Ishikawa (cell line): ENCODE measurements around the gene KLRC1.

ENCODE experiments used
- CEBPB ChIP-seq: IDR thresholded peaks from 2 replicates; pipeline ENCODE4 v1.6.1; 2012
- CREB1 ChIP-seq: IDR thresholded peaks from 2 replicates; pipeline ENCODE4 v1.6.1; 2012; ENCODE audit warnings: low read depth
- EGR1 ChIP-seq: IDR thresholded peaks from 2 replicates; pipeline ENCODE4 v1.6.1; 2012
- EP300 ChIP-seq: IDR thresholded peaks from 2 replicates; pipeline ENCODE4 v1.6.1; 2012; ENCODE audit warnings: borderline replicate concordance
- FOXM1 ChIP-seq: IDR thresholded peaks from 2 replicates; pipeline ENCODE4 v1.6.1; 2012; ENCODE audit warnings: low read depth, borderline replicate concordance
- MAX ChIP-seq: IDR thresholded peaks from 2 replicates; pipeline ENCODE4 v1.6.1; 2012
- NFIC ChIP-seq: IDR thresholded peaks from 2 replicates; pipeline ENCODE4 v1.6.1; 2012
- RAD21 ChIP-seq: IDR thresholded peaks from 2 replicates; pipeline ENCODE4 v1.6.1; 2012; ENCODE audit warnings: low read depth
- TAF1 ChIP-seq: IDR thresholded peaks from 2 replicates; pipeline ENCODE4 v1.6.1; 2012; ENCODE audit warnings: low read depth, mild to moderate bottlenecking
- TCF12 ChIP-seq: IDR thresholded peaks from 2 replicates; pipeline ENCODE4 v1.6.1; 2012; ENCODE audit warnings: low read depth
- TEAD4 ChIP-seq: IDR thresholded peaks from 2 replicates; pipeline ENCODE4 v1.6.1; 2012
- YY1 ChIP-seq: IDR thresholded peaks from 2 replicates; pipeline ENCODE4 v1.6.1; 2012; ENCODE audit warnings: low read depth
- ZBTB7A ChIP-seq: IDR thresholded peaks from 2 replicates; pipeline ENCODE4 v1.6.1; 2012; ENCODE audit warnings: low read depth
- TF ChIP-seq, protein P1 (sequence below): IDR thresholded peaks from 2 replicates; pipeline ENCODE4 v1.6.1; 2012; ENCODE audit warnings: low read depth, mild to moderate bottlenecking
- TF ChIP-seq, protein P2 (sequence below): IDR thresholded peaks from 2 replicates; pipeline ENCODE4 v1.6.1; 2012

KLRC1 gene

DNA sequence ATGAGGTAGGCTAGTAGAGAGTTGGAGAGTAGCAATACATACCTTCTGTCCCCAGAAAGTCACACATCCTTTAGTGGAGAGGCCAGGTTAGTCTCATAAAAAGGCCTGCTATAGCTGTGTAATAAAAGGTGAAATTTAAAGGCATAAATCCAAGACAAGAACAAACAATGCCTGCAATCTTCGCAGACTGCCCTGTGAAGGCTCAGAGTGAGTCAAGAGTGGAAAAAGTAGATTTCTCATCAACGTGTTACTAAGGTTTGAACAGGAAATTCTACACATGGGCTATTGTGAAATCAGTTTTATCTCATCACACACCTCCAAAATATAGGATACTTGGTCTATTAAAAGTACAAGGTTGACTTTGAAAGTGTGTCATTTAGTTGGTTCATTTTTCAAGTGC is at the start of gene KLRC1:
TSS of gene KLRC1 (minus strand) at position 222 of the 400 bp plus-strand sequence. CDS start 2,221 bp downstream, outside the sequence.
- TF ChIP-seq NFIC: no peak
- no peak for TF ChIP-seq TCF12
- TF ChIP-seq, protein P1, sequence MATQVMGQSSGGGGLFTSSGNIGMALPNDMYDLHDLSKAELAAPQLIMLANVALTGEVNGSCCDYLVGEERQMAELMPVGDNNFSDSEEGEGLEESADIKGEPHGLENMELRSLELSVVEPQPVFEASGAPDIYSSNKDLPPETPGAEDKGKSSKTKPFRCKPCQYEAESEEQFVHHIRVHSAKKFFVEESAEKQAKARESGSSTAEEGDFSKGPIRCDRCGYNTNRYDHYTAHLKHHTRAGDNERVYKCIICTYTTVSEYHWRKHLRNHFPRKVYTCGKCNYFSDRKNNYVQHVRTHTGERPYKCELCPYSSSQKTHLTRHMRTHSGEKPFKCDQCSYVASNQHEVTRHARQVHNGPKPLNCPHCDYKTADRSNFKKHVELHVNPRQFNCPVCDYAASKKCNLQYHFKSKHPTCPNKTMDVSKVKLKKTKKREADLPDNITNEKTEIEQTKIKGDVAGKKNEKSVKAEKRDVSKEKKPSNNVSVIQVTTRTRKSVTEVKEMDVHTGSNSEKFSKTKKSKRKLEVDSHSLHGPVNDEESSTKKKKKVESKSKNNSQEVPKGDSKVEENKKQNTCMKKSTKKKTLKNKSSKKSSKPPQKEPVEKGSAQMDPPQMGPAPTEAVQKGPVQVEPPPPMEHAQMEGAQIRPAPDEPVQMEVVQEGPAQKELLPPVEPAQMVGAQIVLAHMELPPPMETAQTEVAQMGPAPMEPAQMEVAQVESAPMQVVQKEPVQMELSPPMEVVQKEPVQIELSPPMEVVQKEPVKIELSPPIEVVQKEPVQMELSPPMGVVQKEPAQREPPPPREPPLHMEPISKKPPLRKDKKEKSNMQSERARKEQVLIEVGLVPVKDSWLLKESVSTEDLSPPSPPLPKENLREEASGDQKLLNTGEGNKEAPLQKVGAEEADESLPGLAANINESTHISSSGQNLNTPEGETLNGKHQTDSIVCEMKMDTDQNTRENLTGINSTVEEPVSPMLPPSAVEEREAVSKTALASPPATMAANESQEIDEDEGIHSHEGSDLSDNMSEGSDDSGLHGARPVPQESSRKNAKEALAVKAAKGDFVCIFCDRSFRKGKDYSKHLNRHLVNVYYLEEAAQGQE: no peak
- no peak for TF ChIP-seq EP300

DNA sequence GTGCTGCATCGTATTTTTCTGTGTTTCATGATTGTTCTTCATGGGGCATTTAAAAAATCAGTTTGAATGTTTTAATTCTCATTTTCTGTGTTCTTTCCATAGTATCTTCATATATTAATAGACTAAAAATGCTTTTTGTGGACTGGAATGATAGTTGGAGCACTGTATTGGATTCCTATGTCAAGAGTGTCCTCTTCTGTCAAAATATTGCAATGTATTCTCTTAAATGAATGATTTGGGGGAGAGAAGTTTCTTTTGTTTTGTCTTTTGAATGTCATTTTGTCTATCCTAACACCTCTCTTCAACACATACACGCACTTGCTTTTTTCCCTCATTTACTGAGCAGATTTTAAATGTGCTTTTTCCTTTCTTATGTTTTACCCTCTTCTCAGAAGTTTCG is 47.9 kb upstream of the KLRC1 start:
- TF ChIP-seq YY1 (no peak), RAD21 (peak; percentile 53)

GRCh38 chr12:10498042-10498441 is 44.9 kb upstream of the KLRC1 start:
- TF ChIP-seq CREB1: no peak
- no peak for TF ChIP-seq YY1
- TF ChIP-seq RAD21: no peak
- no peak for TF ChIP-seq EGR1
- no peak for TF ChIP-seq EP300
- TF ChIP-seq, protein P1: no peak
- TF ChIP-seq TEAD4: no peak
- TF ChIP-seq ZBTB7A: no peak
- TF ChIP-seq TAF1: no peak
- TF ChIP-seq MAX: no peak
- TF ChIP-seq CEBPB: no peak

DNA sequence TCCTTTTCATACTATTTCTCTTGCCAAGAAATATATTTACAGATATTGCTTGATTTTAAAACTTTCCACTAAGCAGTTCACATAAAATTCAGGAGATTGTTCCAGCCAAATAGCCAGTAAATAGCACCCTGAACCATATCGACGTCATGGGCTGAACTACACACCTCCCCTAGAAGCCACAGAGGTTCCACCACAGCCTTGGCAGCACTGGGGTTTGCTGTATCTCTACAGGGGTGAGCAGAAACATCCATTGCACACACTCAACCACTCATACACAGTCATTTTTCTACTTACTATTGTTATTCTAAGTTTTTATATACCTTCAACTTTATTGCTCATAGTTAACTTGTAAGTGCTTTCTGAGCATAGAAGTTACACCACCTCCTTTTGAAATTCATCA is 44.4 kb upstream of the KLRC1 start:
- TF ChIP-seq FOXM1: no peak
- TF ChIP-seq MAX: no peak
- no peak for TF ChIP-seq NFIC
- no peak for TF ChIP-seq TEAD4
- no peak for TF ChIP-seq EP300
- TF ChIP-seq ZBTB7A: no peak
- no peak for TF ChIP-seq EGR1
- no peak for TF ChIP-seq YY1
- TF ChIP-seq RAD21: no peak
- no peak for TF ChIP-seq CREB1
- TF ChIP-seq, protein P1: no peak
- no peak for TF ChIP-seq TAF1
- no peak for TF ChIP-seq CEBPB
- TF ChIP-seq, protein P2, sequence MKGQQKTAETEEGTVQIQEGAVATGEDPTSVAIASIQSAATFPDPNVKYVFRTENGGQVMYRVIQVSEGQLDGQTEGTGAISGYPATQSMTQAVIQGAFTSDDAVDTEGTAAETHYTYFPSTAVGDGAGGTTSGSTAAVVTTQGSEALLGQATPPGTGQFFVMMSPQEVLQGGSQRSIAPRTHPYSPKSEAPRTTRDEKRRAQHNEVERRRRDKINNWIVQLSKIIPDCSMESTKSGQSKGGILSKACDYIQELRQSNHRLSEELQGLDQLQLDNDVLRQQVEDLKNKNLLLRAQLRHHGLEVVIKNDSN: no peak
- TF ChIP-seq TCF12: no peak

DNA sequence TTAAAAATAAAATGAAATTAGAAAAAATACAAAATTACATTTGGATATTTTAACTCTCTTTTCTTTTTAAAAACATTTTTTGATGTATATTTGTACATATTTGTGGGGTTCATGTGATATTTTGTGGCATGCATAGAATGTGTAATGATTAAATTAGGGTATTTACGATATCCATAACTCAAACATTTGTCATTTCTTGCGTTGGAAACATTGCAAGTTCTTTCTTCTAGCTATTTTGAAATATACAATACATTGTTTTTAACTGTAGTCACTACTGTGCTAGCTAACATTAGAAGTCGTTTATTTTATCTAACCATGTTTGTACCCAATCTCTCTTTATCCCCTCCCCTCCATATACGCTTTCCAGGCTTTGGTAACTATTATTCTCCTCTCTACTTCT is 38.6 kb upstream of the KLRC1 start:
- TF ChIP-seq CREB1: no peak
- TF ChIP-seq YY1: no peak
- TF ChIP-seq, protein P1: no peak
- no peak for TF ChIP-seq MAX
- TF ChIP-seq CEBPB: no peak
- TF ChIP-seq RAD21: no peak
- TF ChIP-seq, protein P2: no peak
- TF ChIP-seq EGR1: no peak
- TF ChIP-seq EP300: no peak
- TF ChIP-seq NFIC: no peak
- no peak for TF ChIP-seq TCF12
- no peak for TF ChIP-seq FOXM1
- TF ChIP-seq ZBTB7A: no peak
- no peak for TF ChIP-seq TEAD4
- no peak for TF ChIP-seq TAF1
